Dermis lymphatic vessel endothelial cell (primary cell): Measurements from ENCODE around the gene PAM. TPM values are rescaled to one million over a fixed set of nuclear protein-coding genes. Genes with fewer than 3 reads are reported as not detected.

Experiments used
- total RNA-seq: library from RNA; depleted of rRNA; stranded (reverse); fragments of >200 nt; gene quantifications from 2 replicates; pipeline ENCODE4 v1.2.1, GENCODE V29; 2014

The PAM gene
- 260 and 324 TPM in 2 replicates for total RNA-seq

GRCh38 chr5:102754767-102755431, at the start of gene PAM:
Gene PAM, plus strand, starts transcription at chr5:102755305. Its CDS starts 110,891 bp downstream, at chr5:102866196.

